ENCODE data around the gene LRRN1. TPM values are rescaled to one million over a fixed set of nuclear protein-coding genes. Genes with fewer than 3 reads are reported as not detected.

The LRRN1 gene
- total RNA-seq, 2 donors from 2014 or later = 0.24 to 0.74 TPM

GRCh38 chr3:3836845-3837244 is 37.6 kb downstream of the LRRN1 start:
- TF ChIP-seq CTCF (IDR thresholded peaks at IDR 0.05) = no peak
- no peaks in the 10 kb centered on the region for H3K4me1 ChIP-seq

GRCh38 chr3:3842356-3842755 is 43.1 kb downstream of the LRRN1 start:
- Histone ChIP-seq H3K9me3 (no peaks in the 10 kb centered on the region), H3K4me1 (no peaks in the 10 kb centered on the region), H3K4me3 (no peak overlapping the region), H3K27me3 (no peaks in the 10 kb centered on the region), H3K27ac (no peak overlapping the region), H3K9ac (ENCODE audit: low read depth in 2 of 2, low read length in 2 of 2) (no peak overlapping the region), H3K36me3 (no peaks in the 10 kb centered on the region)
- no peak for DNase-seq
- intact Hi-C loops (cut with DNase I) = no loop called here
- no peak for TF ChIP-seq CTCF (IDR thresholded peaks at IDR 0.05)

More at GRCh38 chr3:3836845-3837244, 37.6 kb downstream of the LRRN1 start:
- Histone ChIP-seq H3K9ac (ENCODE audit: low read depth in 2 of 2, low read length in 2 of 2) (no peak overlapping the region), H3K4me3 (no peak overlapping the region), H3K9me3 (no peaks in the 10 kb centered on the region), H3K36me3 (no peaks in the 10 kb centered on the region), H3K27me3 (no peaks in the 10 kb centered on the region), H3K27ac (no peak overlapping the region)
- no peak for DNase-seq
- intact Hi-C loops (cut with DNase I) = no loop called here

DNA sequence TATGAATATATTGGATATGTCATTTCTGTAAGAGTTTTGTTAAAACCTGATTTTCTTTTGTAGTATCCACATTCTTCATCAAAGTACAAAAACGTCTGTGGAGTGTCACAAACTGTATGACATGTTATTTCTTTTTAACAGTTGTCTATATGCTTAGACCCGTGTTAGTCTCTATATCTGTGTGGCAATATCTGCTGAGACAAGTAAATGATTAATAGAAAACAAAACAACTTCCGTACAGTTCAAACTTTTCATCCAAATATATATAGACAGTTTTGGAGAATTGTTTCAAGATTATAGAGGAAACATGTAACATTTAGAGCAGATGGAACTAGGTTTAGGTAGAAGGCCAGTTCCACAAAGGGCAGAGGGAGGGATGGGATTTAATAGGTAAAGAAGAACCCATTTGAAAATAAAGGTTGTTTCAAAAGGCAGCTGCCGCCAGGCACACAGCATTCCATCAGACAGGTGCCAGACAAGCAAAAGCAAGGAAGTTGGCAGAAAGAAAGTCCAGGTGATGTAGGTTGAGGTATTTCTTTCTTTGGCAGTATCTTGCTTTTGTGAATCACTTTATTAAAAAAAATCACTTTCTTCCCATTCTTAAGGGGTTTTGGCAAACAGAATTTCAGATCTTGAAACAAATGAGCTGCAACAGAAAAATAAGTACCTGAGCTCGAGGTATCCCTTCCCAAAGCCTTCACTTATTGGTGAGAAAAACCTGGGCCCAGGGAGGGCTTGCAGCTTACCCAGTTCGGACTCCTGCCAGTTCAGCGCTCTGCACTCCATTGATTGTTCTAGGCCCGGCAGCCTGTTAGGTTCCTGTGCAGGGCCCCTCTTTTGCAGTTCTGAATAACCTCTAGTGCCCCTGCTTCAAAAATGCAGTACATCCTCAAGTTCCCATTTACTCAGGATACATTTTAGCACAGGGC is 49.0 kb downstream of the LRRN1 start:
- Histone ChIP-seq H3K4me3 (no peak overlapping the region), H3K27ac (no peak overlapping the region), H3K36me3 (no peaks in the 10 kb centered on the region), H3K27me3 (no peaks in the 10 kb centered on the region), H3K9me3 (no peaks in the 10 kb centered on the region), H3K9ac (ENCODE audit: low read depth in 2 of 2, low read length in 2 of 2) (no peak overlapping the region), H3K4me1 (no peaks in the 10 kb centered on the region)
- intact Hi-C loops (cut with DNase I) = no loop called here
- DNase-seq = no peak
- no peak for TF ChIP-seq CTCF (IDR thresholded peaks at IDR 0.05)

GRCh38 chr3:3848923-3849275 is 49.7 kb downstream of the LRRN1 start:
- DNase-seq = no peak
- no peak overlapping the region for H3K4me3 ChIP-seq
- no peaks in the 10 kb centered on the region for H3K4me1 ChIP-seq
- no peak overlapping the region for H3K9ac ChIP-seq (ENCODE audit: low read depth in 2 of 2, low read length in 2 of 2)
- intact Hi-C loops (cut with DNase I) = no loop called here
- no peaks in the 10 kb centered on the region for H3K9me3 ChIP-seq
- H3K36me3 ChIP-seq = no peaks in the 10 kb centered on the region
- no peaks in the 10 kb centered on the region for H3K27me3 ChIP-seq
- H3K27ac ChIP-seq = no peak overlapping the region
- TF ChIP-seq CTCF (IDR thresholded peaks at IDR 0.05) = no peak

DNA sequence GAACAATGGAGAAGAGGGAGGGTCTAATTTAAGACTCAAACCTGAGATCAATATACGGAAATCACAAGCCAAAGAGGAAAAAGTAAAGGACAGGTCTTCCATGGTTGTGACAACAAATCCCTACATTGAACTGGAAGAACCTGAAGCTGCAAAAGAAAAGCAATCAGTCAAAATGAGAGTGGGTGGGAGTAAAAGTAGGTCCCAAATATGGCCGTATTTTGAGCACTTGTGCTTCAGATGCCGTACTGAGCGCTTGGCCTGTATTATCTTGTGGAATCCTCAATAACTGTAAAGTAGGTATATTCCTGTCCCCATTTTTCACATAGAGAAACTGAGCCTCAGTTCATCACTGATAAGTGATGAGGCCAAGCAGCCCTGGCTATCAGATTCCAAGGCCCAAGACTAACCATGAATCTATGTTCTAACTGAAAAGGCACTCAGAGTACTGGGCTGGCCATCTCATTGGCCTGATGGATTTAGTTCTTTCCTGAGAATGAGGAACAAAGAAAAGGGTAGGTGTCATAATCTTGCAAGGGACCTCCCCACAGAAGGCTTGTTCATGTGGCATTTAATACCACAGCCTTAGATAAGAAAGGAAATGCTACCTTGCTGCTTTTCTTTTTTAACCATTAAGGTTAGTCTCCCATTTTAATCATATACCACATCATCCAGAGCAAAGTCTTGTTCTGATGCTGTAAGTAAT is 52.5 kb downstream of the LRRN1 start:
- no peak overlapping the region for H3K27ac ChIP-seq
- no peaks in the 10 kb centered on the region for H3K27me3 ChIP-seq
- H3K36me3 ChIP-seq = no peaks in the 10 kb centered on the region
- H3K4me1 ChIP-seq = no peaks in the 10 kb centered on the region
- no peak for TF ChIP-seq CTCF (IDR thresholded peaks at IDR 0.05)
- no peak overlapping the region for H3K9ac ChIP-seq (ENCODE audit: low read depth in 2 of 2, low read length in 2 of 2)
- no peaks in the 10 kb centered on the region for H3K9me3 ChIP-seq
- no peak overlapping the region for H3K4me3 ChIP-seq
- no peak for DNase-seq
- intact Hi-C loops (cut with DNase I) = no loop called here
